HCT116 (cell line): ENCODE results near the gene ACOT8. TPM values are rescaled to one million over a fixed set of nuclear protein-coding genes. Genes with fewer than 3 reads are reported as not detected.

Experiments
- total RNA-seq: library from RNA; stranded (reverse); gene quantifications from one replicate; pipeline ENCODE4 v1.2.1, GENCODE V29; 2021; ENCODE audit not compliant: unreplicated experiment

ACOT8 gene
- total RNA-seq, 1 experiment from 2014 or later: 12.2 TPM

Other genes starting within 250 kb of the ACOT8 start
- 0.47 TPM for gene WFDC10A, start 227.7 kb downstream of the ACOT8 start, total RNA-seq
- not detected for gene WFDC9, start 226.1 kb downstream of the ACOT8 start, total RNA-seq
- gene WFDC11, start 187.2 kb downstream of the ACOT8 start, total RNA-seq: not detected
- not detected for gene WFDC13, start 155.4 kb downstream of the ACOT8 start, total RNA-seq
- gene WFDC10B, start 152.4 kb downstream of the ACOT8 start, total RNA-seq: not detected
- not detected for gene SPINT4, start 135.0 kb downstream of the ACOT8 start, total RNA-seq
- gene WFDC3, start 65.5 kb downstream of the ACOT8 start, total RNA-seq: 4.7 TPM
- gene DNTTIP1, start 65.4 kb downstream of the ACOT8 start, total RNA-seq: 61.0 TPM
- gene UBE2C, start 44.7 kb downstream of the ACOT8 start, total RNA-seq: 205 TPM
- not detected for gene TNNC2, start 30.1 kb downstream of the ACOT8 start, total RNA-seq
- 11.9 TPM for gene SNX21, start 23.6 kb downstream of the ACOT8 start, total RNA-seq
- gene ZSWIM3, start 222 bp upstream of the ACOT8 start, total RNA-seq: 1.8 TPM
- 13.0 TPM for gene ZSWIM1, start 23.8 kb upstream of the ACOT8 start, total RNA-seq
- 0.42 TPM for gene SPATA25, start 30.2 kb upstream of the ACOT8 start, total RNA-seq
- 0.96 TPM for gene NEURL2, start 33.8 kb upstream of the ACOT8 start, total RNA-seq
- 109 TPM for gene CTSA, start 33.9 kb upstream of the ACOT8 start, total RNA-seq
- 4.7 TPM for gene PLTP, start 54.8 kb upstream of the ACOT8 start, total RNA-seq
- 31.8 TPM for gene PCIF1, start 77.3 kb upstream of the ACOT8 start, total RNA-seq
- gene ZNF335, start 114.8 kb upstream of the ACOT8 start, total RNA-seq: 20.8 TPM
- gene MMP9, start 151.5 kb upstream of the ACOT8 start, total RNA-seq: 0.32 TPM
- gene SLC12A5, start 171.8 kb upstream of the ACOT8 start, total RNA-seq: 1.9 TPM
- 31.6 TPM for gene NCOA5, start 232.6 kb upstream of the ACOT8 start, total RNA-seq